HG03066 (cell line): Measurements from ENCODE around the gene SRGAP2C.
"Not testable (repeated sequence)": the region's sequence is repeated elsewhere in the genome, so short reads cannot be mapped to it uniquely, and the experiment has no call there.

Source experiments
- ATAC-seq: cut with Tn5 transposase; IDR thresholded peaks from one replicate; pipeline ENCODE4 v1.9.1; 2021; ENCODE audit warnings: low read depth; ENCODE audit not compliant: unreplicated experiment

SRGAP2C gene

GRCh38 chr1:121321660-121322059 is 136.9 kb downstream of the SRGAP2C start:
- ATAC-seq, result not testable (repeated sequence)

GRCh38 chr1:121324726-121325125 is 140.0 kb downstream of the SRGAP2C start:
- ATAC-seq, result not testable (repeated sequence)

GRCh38 chr1:121332141-121332540 is 147.4 kb downstream of the SRGAP2C start:
- not testable (repeated sequence) for ATAC-seq

GRCh38 chr1:121332599-121333562 is 148.1 kb downstream of the SRGAP2C start:
- ATAC-seq, result not testable (repeated sequence)

- not testable (repeated sequence) for ATAC-seq
These were observed 153.2 kb downstream of the SRGAP2C start for GRCh38 chr1:121337958-121338357.

GRCh38 chr1:121339611-121340010 is 154.8 kb downstream of the SRGAP2C start:
- not testable (repeated sequence) for ATAC-seq

GRCh38 chr1:121343311-121343906 is 158.6 kb downstream of the SRGAP2C start:
- ATAC-seq, result not testable (repeated sequence)

GRCh38 chr1:121344355-121344754 is 159.6 kb downstream of the SRGAP2C start:
- not testable (repeated sequence) for ATAC-seq

GRCh38 chr1:121346654-121347053 is 161.9 kb downstream of the SRGAP2C start:
- not testable (repeated sequence) for ATAC-seq

GRCh38 chr1:121347476-121347875 is 162.7 kb downstream of the SRGAP2C start:
- not testable (repeated sequence) for ATAC-seq

GRCh38 chr1:121348115-121348514 is 163.3 kb downstream of the SRGAP2C start:
- ATAC-seq, result not testable (repeated sequence)

GRCh38 chr1:121349332-121349967 is 164.7 kb downstream of the SRGAP2C start:
- ATAC-seq, result not testable (repeated sequence)

GRCh38 chr1:121355711-121356420 is 171.1 kb downstream of the SRGAP2C start:
- ATAC-seq, result not testable (repeated sequence)

- ATAC-seq, result not testable (repeated sequence)
These were observed 172.0 kb downstream of the SRGAP2C start for GRCh38 chr1:121356819-121357218.

GRCh38 chr1:121360531-121360930 is 175.8 kb downstream of the SRGAP2C start:
- not testable (repeated sequence) for ATAC-seq

GRCh38 chr1:121361451-121362233 is 176.9 kb downstream of the SRGAP2C start:
- not testable (repeated sequence) for ATAC-seq

GRCh38 chr1:121362234-121362883 is 177.6 kb downstream of the SRGAP2C start:
- not testable (repeated sequence) for ATAC-seq

- ATAC-seq, result not testable (repeated sequence)
These were observed 180.5 kb downstream of the SRGAP2C start for GRCh38 chr1:121365316-121365715.

- ATAC-seq, result not testable (repeated sequence)
These were observed 180.9 kb downstream of the SRGAP2C start for GRCh38 chr1:121365723-121366122.
